ENCODE results near the gene GNB1.

GNB1 gene

GRCh38 chr1:1929102-1929638 is 38.3 kb upstream of the GNB1 start:
- H3K27ac ChIP-seq (ENCODE audit: low read depth, low read length, severe bottlenecking) = no peak overlapping the region
- H3K4me1 ChIP-seq (ENCODE audit: control insufficient read depth, insufficient read depth, low read length, poor library complexity, severe bottlenecking) = no peaks in the 10 kb centered on the region
- H3K9me3 ChIP-seq (ENCODE audit: control insufficient read depth, low read length) = peaks cover 2% of the 10 kb centered on the region
- H3K4me3 ChIP-seq (ENCODE audit: extremely low read depth, insufficient read depth, low read length, poor library complexity, severe bottlenecking) = no peak overlapping the region
- 76 to 81% methylated on average over 4 to 6 of the region's 10 CpGs for WGBS, 2 experiments (ENCODE audit: insufficient coverage in 2 of 2)
- no peaks in the 10 kb centered on the region for H3K36me3 ChIP-seq (ENCODE audit: control insufficient read depth, insufficient read depth, low read length)

DNA sequence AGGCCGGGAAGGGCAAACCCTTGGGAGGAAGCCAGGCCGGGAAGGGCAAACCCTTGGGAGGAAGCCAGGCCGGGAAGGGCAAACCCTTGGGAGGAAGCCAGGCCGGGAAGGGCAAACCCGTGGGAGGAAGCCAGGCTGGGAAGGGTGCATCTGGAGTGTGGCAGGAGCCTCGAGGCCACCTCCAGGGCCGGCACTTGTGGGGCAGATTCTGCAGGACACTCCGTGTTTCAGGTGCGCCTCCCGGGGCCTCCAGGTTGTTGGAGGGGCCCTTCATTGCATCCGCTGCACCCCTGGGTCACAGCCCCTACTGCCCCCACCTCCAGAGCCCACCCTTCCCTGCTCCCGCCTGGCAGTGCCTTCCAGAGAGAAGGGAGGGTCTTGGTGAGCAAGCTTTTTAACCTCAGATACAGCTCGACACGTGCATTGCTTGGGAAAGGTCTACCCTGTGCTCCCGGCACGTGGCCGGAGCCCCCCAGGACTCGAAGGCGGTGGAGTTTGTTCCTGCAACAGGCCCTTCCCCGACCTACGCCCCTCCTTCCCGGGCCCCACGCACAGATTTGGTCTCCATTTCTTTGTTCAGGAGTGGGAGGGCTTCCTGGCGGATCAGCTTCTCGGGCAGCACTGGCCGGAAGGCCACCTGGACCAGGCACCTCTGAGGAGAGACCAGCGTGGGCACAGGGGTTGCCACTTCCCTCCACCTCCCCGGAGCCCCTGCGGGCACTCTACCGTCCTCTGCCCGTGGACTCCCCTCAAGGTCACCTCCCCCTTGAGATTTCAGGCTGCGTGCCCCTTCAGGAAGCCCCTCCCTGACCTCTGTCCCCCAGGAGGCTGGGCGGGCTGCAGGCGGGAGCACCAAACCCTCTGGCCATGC is 37.6 kb upstream of the GNB1 start:
- Histone ChIP-seq H3K36me3 (ENCODE audit: control insufficient read depth, insufficient read depth, low read length) (no peaks in the 10 kb centered on the region), H3K27ac (ENCODE audit: low read depth, low read length, severe bottlenecking) (no peak overlapping the region), H3K4me1 (ENCODE audit: control insufficient read depth, insufficient read depth, low read length, poor library complexity, severe bottlenecking) (no peaks in the 10 kb centered on the region), H3K9me3 (ENCODE audit: control insufficient read depth, low read length) (no peaks in the 10 kb centered on the region), H3K4me3 (ENCODE audit: extremely low read depth, insufficient read depth, low read length, poor library complexity, severe bottlenecking) (no peak overlapping the region)
- WGBS, 2 experiments (ENCODE audit: insufficient coverage in 2 of 2) = 87 to 90% methylated on average over 22 to 27 of the region's 34 CpGs

GRCh38 chr1:1927751-1928150 is 36.9 kb upstream of the GNB1 start:
- Histone ChIP-seq H3K36me3 (ENCODE audit: control insufficient read depth, insufficient read depth, low read length) (no peaks in the 10 kb centered on the region), H3K4me3 (ENCODE audit: extremely low read depth, insufficient read depth, low read length, poor library complexity, severe bottlenecking) (no peak overlapping the region), H3K9me3 (ENCODE audit: control insufficient read depth, low read length) (no peaks in the 10 kb centered on the region), H3K4me1 (ENCODE audit: control insufficient read depth, insufficient read depth, low read length, poor library complexity, severe bottlenecking) (no peaks in the 10 kb centered on the region), H3K27ac (ENCODE audit: low read depth, low read length, severe bottlenecking) (no peak overlapping the region)
- WGBS, 2 experiments (ENCODE audit: insufficient coverage in 2 of 2) = 90 to 91% methylated on average over 18 to 23 of the region's 25 CpGs

GRCh38 chr1:1926886-1927660 is 36.2 kb upstream of the GNB1 start:
- H3K9me3 ChIP-seq (ENCODE audit: control insufficient read depth, low read length) = no peaks in the 10 kb centered on the region
- 93% methylated on average over 17 to 20 of the region's 21 CpGs for WGBS, 2 experiments (ENCODE audit: insufficient coverage in 2 of 2)
- no peaks in the 10 kb centered on the region for H3K4me1 ChIP-seq (ENCODE audit: control insufficient read depth, insufficient read depth, low read length, poor library complexity, severe bottlenecking)
- no peak overlapping the region for H3K27ac ChIP-seq (ENCODE audit: low read depth, low read length, severe bottlenecking)
- no peaks in the 10 kb centered on the region for H3K36me3 ChIP-seq (ENCODE audit: control insufficient read depth, insufficient read depth, low read length)
- H3K4me3 ChIP-seq (ENCODE audit: extremely low read depth, insufficient read depth, low read length, poor library complexity, severe bottlenecking) = no peak overlapping the region

DNA sequence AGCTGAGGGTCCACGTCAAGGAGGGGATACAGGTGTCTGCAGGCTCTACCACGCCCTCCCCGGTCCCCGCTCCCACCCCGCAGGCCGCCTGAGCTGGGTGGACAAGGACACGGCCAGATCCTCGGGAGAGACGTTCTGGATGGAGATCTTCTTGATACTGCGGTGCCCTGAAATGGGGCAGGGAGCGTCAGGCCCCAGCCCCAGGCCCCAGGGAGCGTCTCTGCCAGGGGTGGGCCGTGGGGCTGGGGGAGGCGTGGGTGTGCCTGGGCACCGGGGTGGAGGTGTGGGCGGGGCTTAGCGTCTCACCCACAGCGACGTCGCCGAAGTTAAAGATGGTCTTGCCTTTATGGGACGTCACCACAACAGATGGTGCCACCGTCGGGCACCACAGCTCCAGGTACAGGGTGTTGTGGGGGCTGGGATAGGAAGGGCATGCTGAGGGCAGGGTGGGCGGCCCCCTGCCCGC is 35.5 kb upstream of the GNB1 start:
- Histone ChIP-seq H3K27ac (ENCODE audit: low read depth, low read length, severe bottlenecking) (no peak overlapping the region), H3K36me3 (ENCODE audit: control insufficient read depth, insufficient read depth, low read length) (no peaks in the 10 kb centered on the region), H3K4me1 (ENCODE audit: control insufficient read depth, insufficient read depth, low read length, poor library complexity, severe bottlenecking) (no peaks in the 10 kb centered on the region), H3K9me3 (ENCODE audit: control insufficient read depth, low read length) (no peaks in the 10 kb centered on the region), H3K4me3 (ENCODE audit: extremely low read depth, insufficient read depth, low read length, poor library complexity, severe bottlenecking) (no peak overlapping the region)
- 86 to 89% methylated on average over 19 to 20 of the region's 26 CpGs for WGBS, 2 experiments (ENCODE audit: insufficient coverage in 2 of 2)

DNA sequence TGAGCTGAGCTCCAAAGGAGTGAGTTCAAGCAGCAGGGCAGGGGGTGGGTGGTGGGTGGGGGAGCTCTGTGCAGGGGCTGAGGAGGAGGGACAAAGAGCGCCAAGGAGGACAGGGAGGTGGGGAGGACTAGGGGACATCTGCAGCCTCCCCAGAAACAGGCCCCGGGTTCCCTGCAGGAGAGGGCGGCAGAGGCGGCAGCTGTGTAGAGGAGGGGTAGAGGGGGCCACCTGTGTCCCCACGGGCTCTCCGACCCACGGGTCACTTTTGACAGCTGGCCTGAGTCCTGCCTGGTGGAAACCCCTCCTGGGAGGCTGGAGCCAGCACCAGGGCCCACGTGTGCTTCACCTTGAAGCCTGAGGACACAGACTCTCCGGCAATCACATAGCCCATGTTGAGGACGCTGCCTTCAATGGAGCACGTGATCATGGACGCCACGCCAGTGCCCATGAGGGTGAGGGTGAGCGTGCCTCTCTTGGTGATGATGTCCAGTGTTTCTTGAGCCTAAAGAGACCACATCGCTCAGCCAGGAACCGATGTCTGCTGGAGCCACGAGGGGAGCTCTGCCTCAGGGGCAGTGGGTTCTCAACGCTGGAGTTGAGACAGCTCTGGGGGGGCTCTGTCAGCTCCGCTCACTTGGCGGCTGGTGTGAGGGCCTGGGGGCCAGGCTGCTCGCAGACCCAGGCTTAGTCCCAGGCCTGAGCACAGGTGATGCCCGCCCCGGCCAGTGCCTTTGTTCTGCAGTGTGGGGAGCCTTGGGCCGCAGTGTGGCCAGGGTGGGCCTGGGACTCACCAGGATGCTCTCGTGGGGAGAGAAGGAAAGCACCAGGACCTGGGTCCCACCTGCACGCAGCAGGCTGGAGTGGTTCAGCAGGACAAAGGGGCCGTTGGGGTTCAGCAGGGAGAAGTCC is 34.8 kb upstream of the GNB1 start:
- Histone ChIP-seq H3K4me1 (ENCODE audit: control insufficient read depth, insufficient read depth, low read length, poor library complexity, severe bottlenecking) (no peaks in the 10 kb centered on the region), H3K9me3 (ENCODE audit: control insufficient read depth, low read length) (no peaks in the 10 kb centered on the region), H3K36me3 (ENCODE audit: control insufficient read depth, insufficient read depth, low read length) (no peaks in the 10 kb centered on the region), H3K27ac (ENCODE audit: low read depth, low read length, severe bottlenecking) (no peak overlapping the region), H3K4me3 (ENCODE audit: extremely low read depth, insufficient read depth, low read length, poor library complexity, severe bottlenecking) (no peak overlapping the region)
- WGBS, 2 experiments (ENCODE audit: insufficient coverage in 2 of 2) = 91 to 92% methylated on average over 24 to 26 of the region's 27 CpGs

GRCh38 chr1:1924849-1925248 is 34.0 kb upstream of the GNB1 start:
- H3K27ac ChIP-seq (ENCODE audit: low read depth, low read length, severe bottlenecking) = no peak overlapping the region
- no peaks in the 10 kb centered on the region for H3K4me1 ChIP-seq (ENCODE audit: control insufficient read depth, insufficient read depth, low read length, poor library complexity, severe bottlenecking)
- H3K9me3 ChIP-seq (ENCODE audit: control insufficient read depth, low read length) = no peaks in the 10 kb centered on the region
- no peaks in the 10 kb centered on the region for H3K36me3 ChIP-seq (ENCODE audit: control insufficient read depth, insufficient read depth, low read length)
- 95% methylated on average over 21 of the region's 21 CpGs for WGBS, 2 experiments (ENCODE audit: insufficient coverage in 2 of 2)
- no peak overlapping the region for H3K4me3 ChIP-seq (ENCODE audit: extremely low read depth, insufficient read depth, low read length, poor library complexity, severe bottlenecking)

DNA sequence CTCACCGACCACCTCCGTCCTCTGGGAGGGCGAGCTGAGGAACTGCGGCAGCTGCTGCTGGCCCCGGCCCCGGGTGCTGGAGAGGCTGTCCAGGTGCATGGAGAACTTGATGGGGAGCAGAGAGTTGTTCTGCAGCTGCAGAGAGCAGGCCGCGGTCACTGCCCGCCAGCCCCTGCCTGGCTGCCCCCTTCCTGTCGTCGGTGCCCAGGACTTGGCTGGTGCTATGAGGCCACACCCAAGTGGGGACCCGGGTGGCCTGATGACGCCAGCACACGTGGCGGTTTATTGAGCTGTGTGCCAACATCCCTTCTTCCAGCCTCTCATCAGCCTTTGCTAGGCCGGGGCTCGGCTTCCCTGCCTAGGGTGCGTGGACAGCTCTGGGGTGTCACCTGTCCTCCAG is 33.5 kb upstream of the GNB1 start:
- H3K4me3 ChIP-seq (ENCODE audit: extremely low read depth, insufficient read depth, low read length, poor library complexity, severe bottlenecking) = no peak overlapping the region
- 84 to 90% methylated on average over 13 to 16 of the region's 18 CpGs for WGBS, 2 experiments (ENCODE audit: insufficient coverage in 2 of 2)

DNA sequence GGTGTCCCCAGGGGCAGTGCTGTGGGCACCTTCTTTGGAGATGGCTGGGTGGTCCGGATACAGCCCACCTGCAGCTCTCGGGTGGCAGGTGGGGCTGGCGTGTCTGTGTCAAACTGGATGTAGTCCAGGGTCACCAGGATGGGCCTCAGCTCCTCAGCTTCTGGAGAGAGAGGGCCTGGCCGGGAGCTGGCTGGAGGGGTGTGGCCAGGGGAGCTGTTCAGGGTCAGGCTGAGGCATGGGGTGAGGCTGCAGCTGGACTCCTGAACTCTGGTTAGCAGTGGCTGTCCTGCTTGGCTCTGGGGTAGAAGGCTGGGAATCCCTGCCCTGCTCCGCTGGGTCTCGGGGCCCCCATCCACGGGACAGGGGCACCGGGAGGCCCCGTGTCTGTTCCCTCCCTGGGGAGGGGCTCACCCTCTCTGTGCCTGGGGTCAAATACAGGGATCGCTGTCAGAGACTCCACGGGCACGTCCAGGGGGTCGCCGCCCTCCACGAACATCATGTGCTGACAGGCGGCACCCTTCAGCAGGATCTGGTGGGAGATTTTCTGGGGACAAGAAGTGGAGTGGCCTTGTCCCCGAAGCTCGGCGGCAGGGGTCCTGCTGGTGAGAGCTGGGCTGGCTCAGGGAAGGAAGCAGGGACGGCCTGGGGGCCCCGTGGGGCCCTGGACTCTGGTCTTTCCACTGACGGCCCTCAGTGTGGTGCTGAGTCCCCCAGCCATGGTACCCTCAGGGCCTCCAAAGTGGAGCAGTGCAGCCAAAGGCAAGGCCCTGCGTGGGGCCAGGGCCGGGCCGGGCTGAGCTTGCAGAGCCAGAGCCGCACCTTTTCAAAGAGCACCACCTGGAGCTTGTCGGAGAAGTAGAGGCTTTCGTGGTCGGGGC is 32.3 kb upstream of the GNB1 start:
- 86 to 89% methylated on average over 27 to 28 of the region's 29 CpGs for WGBS, 2 experiments (ENCODE audit: insufficient coverage in 2 of 2)
- Histone ChIP-seq H3K27ac (ENCODE audit: low read depth, low read length, severe bottlenecking) (no peak overlapping the region), H3K9me3 (ENCODE audit: control insufficient read depth, low read length) (no peaks in the 10 kb centered on the region), H3K4me1 (ENCODE audit: control insufficient read depth, insufficient read depth, low read length, poor library complexity, severe bottlenecking) (no peaks in the 10 kb centered on the region), H3K4me3 (ENCODE audit: extremely low read depth, insufficient read depth, low read length, poor library complexity, severe bottlenecking) (no peak overlapping the region), H3K36me3 (ENCODE audit: control insufficient read depth, insufficient read depth, low read length) (no peaks in the 10 kb centered on the region)

More for the DNA sequence above, 33.5 kb upstream of the GNB1 start:
- no peaks in the 10 kb centered on the region for H3K4me1 ChIP-seq (ENCODE audit: control insufficient read depth, insufficient read depth, low read length, poor library complexity, severe bottlenecking)
- no peaks in the 10 kb centered on the region for H3K36me3 ChIP-seq (ENCODE audit: control insufficient read depth, insufficient read depth, low read length)
- H3K9me3 ChIP-seq (ENCODE audit: control insufficient read depth, low read length) = no peaks in the 10 kb centered on the region
- H3K27ac ChIP-seq (ENCODE audit: low read depth, low read length, severe bottlenecking) = no peak overlapping the region
